Cortex of kidney (tissue), 1 donor: ENCODE results near the gene AFF2.

ENCODE experiments used
- DNase-seq: peaks from one replicate; lab custom pipeline; 2025; lab: John Stamatoyannopoulos, UW

AFF2 gene

GRCh38 chrX:148536961-148537360 lies 36.5 kb downstream of the AFF2 start:
- DNase-seq = no peak

- DNase-seq = no peak
These were observed 37.3 kb downstream of the AFF2 start for GRCh38 chrX:148537556-148538182.

- no peak for DNase-seq
These were observed 38.2 kb downstream of the AFF2 start for GRCh38 chrX:148538582-148538981.

- DNase-seq = no peak
These were observed 39.7 kb downstream of the AFF2 start for GRCh38 chrX:148540114-148540513.

- no peak for DNase-seq
These were observed 40.5 kb downstream of the AFF2 start for GRCh38 chrX:148540671-148541583.

- DNase-seq = no peak
These were observed 41.1 kb downstream of the AFF2 start for GRCh38 chrX:148541584-148541940.

GRCh38 chrX:148542481-148543255 lies 42.3 kb downstream of the AFF2 start:
- no peak for DNase-seq

GRCh38 chrX:148552775-148553174 lies 52.4 kb downstream of the AFF2 start:
- no peak for DNase-seq

GRCh38 chrX:148555101-148555500 lies 54.7 kb downstream of the AFF2 start:
- no peak for DNase-seq

GRCh38 chrX:148555571-148556243 lies 55.3 kb downstream of the AFF2 start:
- DNase-seq = no peak

- no peak for DNase-seq
These were observed 56.1 kb downstream of the AFF2 start for GRCh38 chrX:148556498-148556897.

GRCh38 chrX:148562846-148563245 lies 62.4 kb downstream of the AFF2 start:
- no peak for DNase-seq

- no peak for DNase-seq
These were observed 66.8 kb downstream of the AFF2 start for GRCh38 chrX:148567229-148567628.

GRCh38 chrX:148567779-148568178 lies 67.4 kb downstream of the AFF2 start:
- no peak for DNase-seq

- no peak for DNase-seq
These were observed 68.3 kb downstream of the AFF2 start for GRCh38 chrX:148568763-148569162.

- no peak for DNase-seq
These were observed 71.9 kb downstream of the AFF2 start for GRCh38 chrX:148572337-148572736.

GRCh38 chrX:148573119-148573518 lies 72.7 kb downstream of the AFF2 start:
- DNase-seq = no peak

- no peak for DNase-seq
These were observed 74.0 kb downstream of the AFF2 start for GRCh38 chrX:148574237-148574973.

- no peak for DNase-seq
These were observed 76.0 kb downstream of the AFF2 start for GRCh38 chrX:148576396-148576795.

GRCh38 chrX:148577741-148578140 lies 77.3 kb downstream of the AFF2 start:
- DNase-seq = no peak

- no peak for DNase-seq
These were observed 79.6 kb downstream of the AFF2 start for GRCh38 chrX:148580016-148580415.
